ENCODE data around the gene BANK1. TPM values are rescaled to one million over a fixed set of nuclear protein-coding genes. Genes with fewer than 3 reads are reported as not detected.

Gene BANK1
- total RNA-seq, 4 donors from 2014 or later, result 3.2 to 7.7 (median 6.9) TPM

- no peak for ATAC-seq (ENCODE audit: low FRiP score)
- DNase-seq (ENCODE audit: low spot score), result no peak
- TF ChIP-seq CTCF (IDR thresholded peaks at IDR 0.05), result no peak
Observed at GRCh38 chr4:102089850-102090621, 299.5 kb downstream of the BANK1 start.

- DNase-seq (ENCODE audit: low spot score) (no peak), ATAC-seq (ENCODE audit: low FRiP score) (no peak)
- no peak for TF ChIP-seq CTCF (IDR thresholded peaks at IDR 0.05)
Observed at GRCh38 chr4:102091656-102092055, 301.1 kb downstream of the BANK1 start.

- ATAC-seq (ENCODE audit: low FRiP score) (no peak), DNase-seq (ENCODE audit: low spot score) (no peak)
- no peak for TF ChIP-seq CTCF (IDR thresholded peaks at IDR 0.05)
Observed at GRCh38 chr4:102094481-102094880, 304.0 kb downstream of the BANK1 start.

- no peak for ATAC-seq (ENCODE audit: low FRiP score)
- TF ChIP-seq CTCF (IDR thresholded peaks at IDR 0.05), result no peak
Observed at GRCh38 chr4:102103368-102103767, 312.8 kb downstream of the BANK1 start.

GRCh38 chr4:102104278-102104677 lies 313.7 kb downstream of the BANK1 start:
- no peak for TF ChIP-seq CTCF (IDR thresholded peaks at IDR 0.05)
- ATAC-seq (ENCODE audit: low FRiP score), result no peak

More at GRCh38 chr4:102103368-102103767, 312.8 kb downstream of the BANK1 start:
- no peak for DNase-seq (ENCODE audit: low spot score)

GRCh38 chr4:102105983-102106382 lies 315.5 kb downstream of the BANK1 start:
- no peak for TF ChIP-seq CTCF (IDR thresholded peaks at IDR 0.05)
- ATAC-seq (ENCODE audit: low FRiP score), result no peak

More at GRCh38 chr4:102104278-102104677, 313.7 kb downstream of the BANK1 start:
- no peak for DNase-seq (ENCODE audit: low spot score)

GRCh38 chr4:102114118-102114630 lies 323.6 kb downstream of the BANK1 start:
- TF ChIP-seq CTCF (IDR thresholded peaks at IDR 0.05), result no peak
- ATAC-seq (ENCODE audit: low FRiP score), result no peak

More at GRCh38 chr4:102105983-102106382, 315.5 kb downstream of the BANK1 start:
- no peak for DNase-seq (ENCODE audit: low spot score)

More at GRCh38 chr4:102114118-102114630, 323.6 kb downstream of the BANK1 start:
- no peak for DNase-seq (ENCODE audit: low spot score)

Measured in omental fat pad (tissue), 4 donors.